HG03159 (cell line): Measurements from ENCODE around the gene SETBP1.

ENCODE experiments used
- ATAC-seq: cut with Tn5 transposase; IDR thresholded peaks from one replicate; pipeline ENCODE4 v1.9.1; 2021; ENCODE audit warnings: mild to moderate bottlenecking, moderate library complexity; ENCODE audit not compliant: unreplicated experiment

The SETBP1 gene

GRCh38 chr18:44754567-44754966 lies 73.9 kb downstream of the SETBP1 start:
- ATAC-seq: no peak

GRCh38 chr18:44758861-44759631 lies 78.4 kb downstream of the SETBP1 start:
- peak; percentile 94 for ATAC-seq

- ATAC-seq: peak; percentile 53
Observed at GRCh38 chr18:44759925-44760342, 79.2 kb downstream of the SETBP1 start.

- no peak for ATAC-seq
Observed at GRCh38 chr18:44761812-44762211, 81.1 kb downstream of the SETBP1 start.

GRCh38 chr18:44763327-44763726 lies 82.6 kb downstream of the SETBP1 start:
- ATAC-seq: no peak

- ATAC-seq: no peak
Observed at GRCh38 chr18:44764863-44765262, 84.2 kb downstream of the SETBP1 start.

- no peak for ATAC-seq
Observed at GRCh38 chr18:44765456-44765855, 84.8 kb downstream of the SETBP1 start.

- no peak for ATAC-seq
Observed at GRCh38 chr18:44766450-44766849, 85.8 kb downstream of the SETBP1 start.

GRCh38 chr18:44767807-44768206 lies 87.1 kb downstream of the SETBP1 start:
- no peak for ATAC-seq

- no peak for ATAC-seq
Observed at GRCh38 chr18:44770641-44771040, 90.0 kb downstream of the SETBP1 start.

GRCh38 chr18:44771572-44771955 lies 90.9 kb downstream of the SETBP1 start:
- ATAC-seq: no peak

GRCh38 chr18:44771956-44772917 lies 91.5 kb downstream of the SETBP1 start:
- ATAC-seq: no peak

- ATAC-seq: no peak
Observed at GRCh38 chr18:44773640-44774155, 93.0 kb downstream of the SETBP1 start.

GRCh38 chr18:44774191-44774590 lies 93.5 kb downstream of the SETBP1 start:
- no peak for ATAC-seq

GRCh38 chr18:44777457-44778192 lies 96.9 kb downstream of the SETBP1 start:
- ATAC-seq: no peak

GRCh38 chr18:44778788-44779187 lies 98.1 kb downstream of the SETBP1 start:
- ATAC-seq: no peak

- no peak for ATAC-seq
Observed at GRCh38 chr18:44779753-44780292, 99.1 kb downstream of the SETBP1 start.

- no peak for ATAC-seq
Observed at GRCh38 chr18:44781886-44782285, 101.2 kb downstream of the SETBP1 start.

- no peak for ATAC-seq
Observed at GRCh38 chr18:44782617-44783016, 101.9 kb downstream of the SETBP1 start.

GRCh38 chr18:44783371-44783770 lies 102.7 kb downstream of the SETBP1 start:
- ATAC-seq: no peak

- peak; percentile 30 for ATAC-seq
Observed at GRCh38 chr18:44786257-44786656, 105.6 kb downstream of the SETBP1 start.
